T-helper 9 cell (primary cell): ENCODE data around the gene RBM20.
"Not testable (repeated sequence)": the region's sequence is repeated elsewhere in the genome, so short reads cannot be mapped to it uniquely, and the experiment has no call there.

Source experiments
- DNase-seq: peaks from one replicate; pipeline ENCODE4 v3.0.0-alpha.2; 2020

Gene RBM20

GRCh38 chr10:110679486-110680272, 35.5 kb downstream of the RBM20 start:
- no peak for DNase-seq

GRCh38 chr10:110680273-110681020, 36.3 kb downstream of the RBM20 start:
- DNase-seq = no peak

- DNase-seq = no peak
These were observed 37.0 kb downstream of the RBM20 start for GRCh38 chr10:110681023-110681681.

- DNase-seq = no peak
These were observed 38.2 kb downstream of the RBM20 start for GRCh38 chr10:110682348-110682747.

GRCh38 chr10:110684800-110685446, 40.8 kb downstream of the RBM20 start:
- no peak for DNase-seq

- DNase-seq = no peak
These were observed 41.9 kb downstream of the RBM20 start for GRCh38 chr10:110686047-110686446.

GRCh38 chr10:110686949-110687348, 42.8 kb downstream of the RBM20 start:
- DNase-seq = no peak

GRCh38 chr10:110687400-110687799, 43.3 kb downstream of the RBM20 start:
- DNase-seq = no peak

- no peak for DNase-seq
These were observed 47.0 kb downstream of the RBM20 start for GRCh38 chr10:110691139-110691538.

- no peak for DNase-seq
These were observed 50.1 kb downstream of the RBM20 start for GRCh38 chr10:110694263-110694662.

GRCh38 chr10:110694820-110695538, 50.8 kb downstream of the RBM20 start:
- DNase-seq = no peak

- DNase-seq = no peak
These were observed 51.4 kb downstream of the RBM20 start for GRCh38 chr10:110695539-110695886.

GRCh38 chr10:110696436-110696835, 52.3 kb downstream of the RBM20 start:
- DNase-seq = no peak

GRCh38 chr10:110698340-110698739, 54.2 kb downstream of the RBM20 start:
- DNase-seq = no peak

GRCh38 chr10:110698782-110699201, 54.7 kb downstream of the RBM20 start:
- no peak for DNase-seq

- no peak for DNase-seq
These were observed 55.8 kb downstream of the RBM20 start for GRCh38 chr10:110699859-110700468.

GRCh38 chr10:110700947-110701616, 56.9 kb downstream of the RBM20 start:
- DNase-seq = no peak

GRCh38 chr10:110701617-110701971, 57.5 kb downstream of the RBM20 start:
- no peak for DNase-seq

GRCh38 chr10:110704070-110704469, 59.9 kb downstream of the RBM20 start:
- no peak for DNase-seq

- DNase-seq = no peak
These were observed 60.9 kb downstream of the RBM20 start for GRCh38 chr10:110704906-110705476.

- DNase-seq = not testable (repeated sequence)
These were observed 61.5 kb downstream of the RBM20 start for GRCh38 chr10:110705596-110705995.
